IMR-90 (cell line): ENCODE data around the gene SNRPD3.

Experiments used
- CEBPB ChIP-seq: IDR thresholded peaks from 2 replicates; pipeline ENCODE4 v1.6.1; 2012; ENCODE audit warnings: low read depth, low read length, improper control_type of control experiment
- CHD1 ChIP-seq: IDR thresholded peaks from 2 replicates; pipeline ENCODE4 v1.6.1; 2012; ENCODE audit warnings: low read depth, low read length, improper control_type of control experiment
- MAFK ChIP-seq: IDR thresholded peaks from 2 replicates; pipeline ENCODE4 v1.6.1; 2012; ENCODE audit warnings: low read depth, low read length, improper control_type of control experiment
- POLR2A ChIP-seq: IDR thresholded peaks from 2 replicates; pipeline ENCODE4 v1.6.1; 2012; ENCODE audit warnings: mild to moderate bottlenecking, low read depth, low read length
- RCOR1 ChIP-seq: IDR thresholded peaks from 2 replicates; pipeline ENCODE4 v1.6.1; 2012; ENCODE audit warnings: mild to moderate bottlenecking, low read length, improper control_type of control experiment; ENCODE audit not compliant: insufficient replicate concordance
- RFX5 ChIP-seq: IDR thresholded peaks from 2 replicates; pipeline ENCODE4 v1.8.0; 2012; ENCODE audit warnings: low read depth, mild to moderate bottlenecking, low read length, moderate library complexity
- TF ChIP-seq, protein P1 (sequence below): conservative IDR thresholded peaks from 2 replicates; pipeline ENCODE4 v1.5.1; 2012; ENCODE audit warnings: mild to moderate bottlenecking, low read depth, low read length, improper control_type of control experiment
- TF ChIP-seq, protein P2 (sequence below): fragments of 150-350 bp; IDR thresholded peaks from 2 replicates; pipeline ENCODE4 v1.6.1; 2017; ENCODE audit warnings: mild to moderate bottlenecking, antibody characterized with exemption, low read length, low read depth

DNA sequence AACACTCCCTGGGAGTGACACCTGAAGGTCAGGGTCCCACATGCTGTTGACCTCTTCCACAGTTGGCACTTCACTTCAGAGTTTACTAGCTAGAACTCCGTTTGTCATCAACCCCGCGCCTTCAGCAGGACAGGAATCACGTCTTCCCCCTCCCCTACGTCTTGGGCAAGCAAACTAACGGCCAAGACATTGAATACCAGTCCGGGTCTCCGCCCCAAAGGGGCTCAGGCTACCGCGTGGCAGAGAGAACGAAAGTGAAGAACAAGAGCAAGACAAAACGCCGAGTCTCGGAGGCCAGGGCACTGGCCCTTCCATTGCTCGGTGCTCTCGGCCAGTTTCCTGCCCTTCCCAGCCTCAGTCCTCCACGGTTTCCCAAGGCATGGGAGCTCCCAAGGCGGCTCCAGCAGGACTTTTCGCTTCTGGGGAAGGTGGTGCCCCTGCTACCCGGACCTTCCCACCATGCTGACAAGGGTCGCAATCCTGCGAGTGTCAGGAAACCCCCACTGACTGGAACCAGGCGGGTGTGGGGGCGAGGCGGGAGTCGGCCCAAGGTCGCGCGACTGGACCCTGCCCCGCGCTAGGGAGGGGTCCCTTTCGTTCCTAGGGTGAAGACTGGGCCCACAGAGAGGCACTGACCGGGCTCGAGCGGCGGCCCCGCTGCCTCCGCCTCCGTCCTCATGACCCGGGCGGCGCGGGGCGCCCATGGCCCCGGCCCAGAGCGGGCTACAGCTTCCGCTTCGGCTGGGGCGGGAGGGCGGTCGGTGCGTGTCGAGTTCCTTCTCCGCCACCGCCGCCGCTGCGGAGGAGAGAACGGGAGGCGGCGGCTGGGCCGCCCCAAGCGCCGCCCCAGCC lies 1.3 kb upstream of the SNRPD3 start, which contains the start of gene GUCD1:
- TF ChIP-seq, protein P1, sequence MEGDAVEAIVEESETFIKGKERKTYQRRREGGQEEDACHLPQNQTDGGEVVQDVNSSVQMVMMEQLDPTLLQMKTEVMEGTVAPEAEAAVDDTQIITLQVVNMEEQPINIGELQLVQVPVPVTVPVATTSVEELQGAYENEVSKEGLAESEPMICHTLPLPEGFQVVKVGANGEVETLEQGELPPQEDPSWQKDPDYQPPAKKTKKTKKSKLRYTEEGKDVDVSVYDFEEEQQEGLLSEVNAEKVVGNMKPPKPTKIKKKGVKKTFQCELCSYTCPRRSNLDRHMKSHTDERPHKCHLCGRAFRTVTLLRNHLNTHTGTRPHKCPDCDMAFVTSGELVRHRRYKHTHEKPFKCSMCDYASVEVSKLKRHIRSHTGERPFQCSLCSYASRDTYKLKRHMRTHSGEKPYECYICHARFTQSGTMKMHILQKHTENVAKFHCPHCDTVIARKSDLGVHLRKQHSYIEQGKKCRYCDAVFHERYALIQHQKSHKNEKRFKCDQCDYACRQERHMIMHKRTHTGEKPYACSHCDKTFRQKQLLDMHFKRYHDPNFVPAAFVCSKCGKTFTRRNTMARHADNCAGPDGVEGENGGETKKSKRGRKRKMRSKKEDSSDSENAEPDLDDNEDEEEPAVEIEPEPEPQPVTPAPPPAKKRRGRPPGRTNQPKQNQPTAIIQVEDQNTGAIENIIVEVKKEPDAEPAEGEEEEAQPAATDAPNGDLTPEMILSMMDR = no peak
- TF ChIP-seq, protein P2, sequence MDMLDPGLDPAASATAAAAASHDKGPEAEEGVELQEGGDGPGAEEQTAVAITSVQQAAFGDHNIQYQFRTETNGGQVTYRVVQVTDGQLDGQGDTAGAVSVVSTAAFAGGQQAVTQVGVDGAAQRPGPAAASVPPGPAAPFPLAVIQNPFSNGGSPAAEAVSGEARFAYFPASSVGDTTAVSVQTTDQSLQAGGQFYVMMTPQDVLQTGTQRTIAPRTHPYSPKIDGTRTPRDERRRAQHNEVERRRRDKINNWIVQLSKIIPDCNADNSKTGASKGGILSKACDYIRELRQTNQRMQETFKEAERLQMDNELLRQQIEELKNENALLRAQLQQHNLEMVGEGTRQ = no peak
- TF ChIP-seq CHD1 = 0 out of 2 replicates have a peak, but pooled peaks have one; percentile 11
- peak; percentile 62; the same call in 1 of the 2 replicates for TF ChIP-seq POLR2A
- no peak for TF ChIP-seq RCOR1
- TF ChIP-seq CEBPB = no peak
- TF ChIP-seq RFX5 = no peak
- TF ChIP-seq MAFK = no peak
